HepG2 (cell line): Measurements from ENCODE around the gene VAV2. TPM values are rescaled to one million over a fixed set of nuclear protein-coding genes. Genes with fewer than 3 reads are reported as not detected.

Source experiments
- ATAC-seq: fragments of 200-7000 bp; cut with Tn5 transposase; 3 replicates; pipeline ENCODE4 v1.9.1; 2020; ENCODE audit warnings: mild to moderate bottlenecking, moderate library complexity
- BruUV-seq: library from RNA; stranded (reverse); fragments of 400-500 nt; replicated peaks from 2 replicates; lab custom pipeline; 2021; lab: Mats Ljungman, UMichigan
- CTCF ChIA-PET: fragments of 300-600 bp; formaldehyde crosslinking; extraction: SDS; loops from one replicate; lab custom pipeline; 2021; ENCODE audit warnings: low total read pairs, inconsistent platforms, low intra/inter-chr PET ratio; lab: Yijun Ruan, JAX
- POLR2A ChIA-PET: fragments of 350-600 bp; sonication (Branson Sonifier 250); formaldehyde crosslinking; loops from one replicate; lab custom pipeline; 2020; ENCODE audit warnings: antibody characterized with exemption, inconsistent platforms; lab: Yijun Ruan, JAX
- DNase-seq: peaks from one replicate; pipeline ENCODE4 v3.0.0-alpha.2; 2015; ENCODE audit warnings: low spot score
- FAIRE-seq: peaks from 3 replicates; lab custom pipeline; 2011; peaks lifted over from hg19 to GRCh38; lab: Jason Lieb, UNC
- H2AFZ ChIP-seq: one replicate; pipeline ENCODE4 v1.6.1; 2011; ENCODE audit warnings: low read length, inconsistent platforms
- H3K27ac ChIP-seq: fragments of 300-600 bp; 3 replicates; pipeline ENCODE4 v1.8.0; 2011; ENCODE audit warnings: mixed run types, mild to moderate bottlenecking, mixed read lengths, low read length, inconsistent platforms; ENCODE audit not compliant: insufficient read depth; ENCODE audit errors: extremely low read length
- H3K27me3 ChIP-seq, 2 experiments: fragments of 200-600 bp in 1 of 2; 2 replicates in 1 of 2; 3 replicates in 1 of 2; pipeline versions ENCODE4 v1.6.0 to v1.8.0; 2011; ENCODE audit warnings: low read length in 2 of 2, mild to moderate bottlenecking in 2 of 2, moderate library complexity in 2 of 2, inconsistent platforms in 1 of 2; ENCODE audit not compliant: insufficient read depth in 2 of 2, control insufficient read depth in 1 of 2
- H3K36me3 ChIP-seq, 2 experiments: fragments of 200-600 bp in 1 of 2; replicated peaks in 1 of 2; 2 replicates in 1 of 2; 3 replicates in 1 of 2; pipeline versions ENCODE4 v1.5.1 to v1.8.0; 2011; ENCODE audit warnings: low read length in 2 of 2, inconsistent platforms in 1 of 2; ENCODE audit not compliant: insufficient read depth in 2 of 2, control insufficient read depth in 1 of 2
- H3K4me1 ChIP-seq: 2 replicates; pipeline ENCODE4 v1.5.1; 2012; ENCODE audit warnings: low read length, inconsistent platforms; ENCODE audit not compliant: insufficient read depth
- H3K4me2 ChIP-seq: 2 replicates; pipeline ENCODE4 v1.6.0; 2011; ENCODE audit warnings: low read depth, low read length, inconsistent platforms
- H3K4me3 ChIP-seq, 3 experiments: fragments of 200-600 bp in 1 of 3; sonication (generic), shearing (Covaris generic) in 1 of 3; replicated peaks in 1 of 3; 2 replicates each; pipeline ENCODE4 v1.5.1; 2011 to 2016; ENCODE audit warnings: low read length in 3 of 3, inconsistent platforms in 2 of 3, low read depth in 2 of 3, mild to moderate bottlenecking in 2 of 3, control low read depth in 1 of 3, mixed read lengths in 1 of 3; ENCODE audit not compliant: insufficient read depth in 1 of 3
- H3K79me2 ChIP-seq: one replicate; pipeline ENCODE4 v1.6.1; 2011; ENCODE audit warnings: low read length, inconsistent platforms; ENCODE audit not compliant: insufficient read depth
- H3K9ac ChIP-seq: 2 replicates; pipeline ENCODE4 v1.6.0; 2011; ENCODE audit warnings: mild to moderate bottlenecking, low read depth, low read length, inconsistent platforms; ENCODE audit not compliant: insufficient read depth
- H3K9me3 ChIP-seq: 2 replicates; pipeline ENCODE4 v1.5.1; 2012; ENCODE audit warnings: mild to moderate bottlenecking, low read length
- H4K20me1 ChIP-seq: 2 replicates; pipeline ENCODE4 v1.6.0; 2011; ENCODE audit warnings: inconsistent platforms, mild to moderate bottlenecking, low read length, moderate library complexity; ENCODE audit not compliant: insufficient read depth
- AGO2 ChIP-seq: fragments of 200-400 bp; formaldehyde crosslinking; optimal IDR thresholded peaks from 2 replicates; pipeline ENCODE3; 2017; ENCODE audit warnings: mild to moderate bottlenecking, low read depth, low read length, moderate library complexity
- DPF2 ChIP-seq: sonication (generic); formaldehyde crosslinking; IDR thresholded peaks from 2 replicates; pipeline ENCODE4 v1.4.0; 2020; ENCODE audit warnings: mild to moderate bottlenecking, low read depth, missing genetic modification reagents, borderline replicate concordance
- HNRNPL ChIP-seq: fragments of 200-400 bp; formaldehyde crosslinking; IDR thresholded peaks from 2 replicates; pipeline ENCODE4 v1.6.1; 2017; ENCODE audit warnings: mild to moderate bottlenecking, low read depth, low read length
- MLLT10 ChIP-seq: sonication (generic); formaldehyde crosslinking; IDR thresholded peaks from 2 replicates; pipeline ENCODE4 v1.4.0; 2020; ENCODE audit warnings: missing genetic modification reagents
- ZFP90 ChIP-seq: sonication (generic); formaldehyde crosslinking; IDR thresholded peaks from 2 replicates; pipeline ENCODE4 v1.8.0; 2022; ENCODE audit warnings: missing genetic modification reagents, mild to moderate bottlenecking, inconsistent platforms, borderline replicate concordance
- ZNF34 ChIP-seq: sonication (generic); formaldehyde crosslinking; IDR thresholded peaks from 2 replicates; pipeline ENCODE4 v1.4.0; 2020; ENCODE audit warnings: mild to moderate bottlenecking, missing genetic modification reagents, borderline replicate concordance
- ZNF343 ChIP-seq: sonication (generic); formaldehyde crosslinking; IDR thresholded peaks from 2 replicates; pipeline ENCODE4 v1.4.0; 2020; ENCODE audit warnings: mild to moderate bottlenecking, missing genetic modification reagents
- WGBS: methylation state at CpG from one replicate; pipeline ENCODE4 v1.1.6; 2017; ENCODE audit warnings: low lambda C conversion rate; 5-methylcytosine and 5-hydroxymethylcytosine counted together
- in situ Hi-C: cut with HindIII; loops from 2 replicates; pipeline ENCODE4 v1.10.0; 2017; ENCODE audit warnings: low pct_unique_long_range_greater_than_20kb; ENCODE audit not compliant: extremely low pct_ligation_motif_present
- intact Hi-C: fragments of 100-400 bp; cut with micrococcal nuclease; formaldehyde crosslinking; loops from one replicate; pipeline ENCODE4 v1.10.0; 2022; ENCODE audit not compliant: unreplicated experiment
- polyA plus RNA-seq, 8 experiments: library from polyadenylated mRNA; depleted of rRNA in 3 of 8; stranded (reverse) in 7 of 8; unstranded in 1 of 8; fragments of >200 nt; fragmentation: Illumina TruSeq in 4 of 8; extraction: Trizol in 4 of 8; gene quantifications; 2 replicates each; pipeline versions ENCODE4 v1.2.1 to v1.2.3, GENCODE V29; 2011 to 2016; ENCODE audit warnings: low read depth in 4 of 8, missing spikeins in 1 of 8, mixed read lengths in 1 of 8; ENCODE audit not compliant: insufficient read depth in 1 of 8
- total RNA-seq, 5 experiments: library from RNA; depleted of rRNA; stranded (reverse); fragments of >200 nt; fragmentation: Illumina TruSeq; extraction: Trizol; gene quantifications; 2 replicates each; pipeline ENCODE4 v1.2.3, GENCODE V29; 2016; ENCODE audit warnings: low read depth in 1 of 5
- TF ChIP-seq, protein P1 (sequence below): sonication (generic); formaldehyde crosslinking; IDR thresholded peaks from 2 replicates; pipeline ENCODE4 v1.9.0; 2022; ENCODE audit warnings: missing genetic modification reagents, mild to moderate bottlenecking, borderline replicate concordance
- TF ChIP-seq, protein P2 (sequence below): sonication (generic); formaldehyde crosslinking; conservative IDR thresholded peaks from 2 replicates; pipeline ENCODE4 v1.8.1; 2023; ENCODE audit warnings: missing genetic modification reagents
- TF ChIP-seq, protein P3 (sequence below): sonication (generic); IDR thresholded peaks from 2 replicates; pipeline ENCODE4 v1.6.1; 2016; ENCODE audit warnings: low read depth, borderline replicate concordance

The VAV2 gene
- total and polyA plus RNA-seq, 2 of the 13 experiments (the other 11 are each of a cell fraction or from before 2014, with no cell fraction given): 22.5 to 22.9 TPM

DNA sequence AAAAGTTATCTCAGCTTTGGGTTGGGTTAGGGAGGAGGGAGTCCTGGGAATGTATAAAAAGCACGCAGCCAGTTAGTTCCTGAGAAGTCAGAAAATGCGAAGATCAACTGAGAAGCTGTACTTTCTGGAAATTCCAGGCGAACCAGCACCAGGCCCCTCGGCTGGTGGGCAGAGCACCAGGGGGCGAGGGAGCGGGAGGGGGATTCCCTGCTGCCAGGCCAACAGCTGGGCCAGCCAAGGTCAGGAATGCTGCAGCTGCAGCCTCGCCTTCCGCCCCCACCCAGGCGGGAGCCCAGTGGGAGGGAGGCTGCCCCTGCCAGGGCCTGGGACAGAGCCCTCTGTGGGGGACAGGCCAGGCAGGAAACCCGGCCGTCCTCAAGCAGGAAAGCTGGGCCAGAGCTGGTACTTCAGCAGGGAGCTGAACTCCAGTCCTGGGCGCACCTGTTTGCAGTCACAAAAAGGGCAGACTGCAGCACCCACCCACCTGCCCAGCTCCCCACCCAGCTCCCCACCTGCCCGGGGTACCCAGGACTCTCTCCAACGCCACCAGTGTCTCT, 35.5 kb downstream of the VAV2 start:
- no peak overlapping the region for H3K4me3 ChIP-seq
- in situ Hi-C loops (no loop called here), intact Hi-C loops (no loop called here)
- H3K4me1 ChIP-seq: peaks cover 20% of the 10 kb centered on the region
- CTCF ChIA-PET: no interaction called here
- 94% methylated on average over 7 of the region's 14 CpGs for WGBS
- peaks cover 45% of the 10 kb centered on the region for H4K20me1 ChIP-seq
- H3K27ac ChIP-seq: no peak overlapping the region
- no peak for FAIRE-seq
- H2AFZ ChIP-seq: no peak overlapping the region
- no peak for DNase-seq
- POLR2A ChIA-PET: no interaction called here
- H3K9me3 ChIP-seq: no peaks in the 10 kb centered on the region
- ATAC-seq: no peak
- no peak overlapping the region for H3K9ac ChIP-seq
- H3K79me2 ChIP-seq: peaks cover 76% of the 10 kb centered on the region
- H3K4me2 ChIP-seq: no peak overlapping the region
- H3K36me3 ChIP-seq: peaks cover 4 to 8% of the 10 kb centered on the region in 2 experiments; a peak in 3 of 5 replicates
- no peak for TF ChIP-seq ZNF343 (CRISPR knock-in tag)
- TF ChIP-seq, protein P1, sequence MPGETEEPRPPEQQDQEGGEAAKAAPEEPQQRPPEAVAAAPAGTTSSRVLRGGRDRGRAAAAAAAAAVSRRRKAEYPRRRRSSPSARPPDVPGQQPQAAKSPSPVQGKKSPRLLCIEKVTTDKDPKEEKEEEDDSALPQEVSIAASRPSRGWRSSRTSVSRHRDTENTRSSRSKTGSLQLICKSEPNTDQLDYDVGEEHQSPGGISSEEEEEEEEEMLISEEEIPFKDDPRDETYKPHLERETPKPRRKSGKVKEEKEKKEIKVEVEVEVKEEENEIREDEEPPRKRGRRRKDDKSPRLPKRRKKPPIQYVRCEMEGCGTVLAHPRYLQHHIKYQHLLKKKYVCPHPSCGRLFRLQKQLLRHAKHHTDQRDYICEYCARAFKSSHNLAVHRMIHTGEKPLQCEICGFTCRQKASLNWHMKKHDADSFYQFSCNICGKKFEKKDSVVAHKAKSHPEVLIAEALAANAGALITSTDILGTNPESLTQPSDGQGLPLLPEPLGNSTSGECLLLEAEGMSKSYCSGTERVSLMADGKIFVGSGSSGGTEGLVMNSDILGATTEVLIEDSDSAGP: no peak; the same call in 1 of the 2 replicates
- TF ChIP-seq, protein P2, sequence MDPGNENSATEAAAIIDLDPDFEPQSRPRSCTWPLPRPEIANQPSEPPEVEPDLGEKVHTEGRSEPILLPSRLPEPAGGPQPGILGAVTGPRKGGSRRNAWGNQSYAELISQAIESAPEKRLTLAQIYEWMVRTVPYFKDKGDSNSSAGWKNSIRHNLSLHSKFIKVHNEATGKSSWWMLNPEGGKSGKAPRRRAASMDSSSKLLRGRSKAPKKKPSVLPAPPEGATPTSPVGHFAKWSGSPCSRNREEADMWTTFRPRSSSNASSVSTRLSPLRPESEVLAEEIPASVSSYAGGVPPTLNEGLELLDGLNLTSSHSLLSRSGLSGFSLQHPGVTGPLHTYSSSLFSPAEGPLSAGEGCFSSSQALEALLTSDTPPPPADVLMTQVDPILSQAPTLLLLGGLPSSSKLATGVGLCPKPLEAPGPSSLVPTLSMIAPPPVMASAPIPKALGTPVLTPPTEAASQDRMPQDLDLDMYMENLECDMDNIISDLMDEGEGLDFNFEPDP (CRISPR knock-in tag): no peak
- TF ChIP-seq ZFP90 (CRISPR knock-in tag): no peak
- TF ChIP-seq ZNF34: no peak
- TF ChIP-seq, protein P3, sequence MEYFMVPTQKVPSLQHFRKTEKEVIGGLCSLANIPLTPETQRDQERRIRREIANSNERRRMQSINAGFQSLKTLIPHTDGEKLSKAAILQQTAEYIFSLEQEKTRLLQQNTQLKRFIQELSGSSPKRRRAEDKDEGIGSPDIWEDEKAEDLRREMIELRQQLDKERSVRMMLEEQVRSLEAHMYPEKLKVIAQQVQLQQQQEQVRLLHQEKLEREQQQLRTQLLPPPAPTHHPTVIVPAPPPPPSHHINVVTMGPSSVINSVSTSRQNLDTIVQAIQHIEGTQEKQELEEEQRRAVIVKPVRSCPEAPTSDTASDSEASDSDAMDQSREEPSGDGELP: peak; percentile 15; the same call in 1 of the 2 replicates
- peak; percentile 58; the same call in 1 of the 2 replicates for TF ChIP-seq HNRNPL
- TF ChIP-seq AGO2: peak; percentile 34
- no peak for TF ChIP-seq DPF2 (CRISPR knock-in tag)
- no peak for TF ChIP-seq MLLT10 (CRISPR knock-in tag)
- no peaks in the 10 kb centered on the region for H3K27me3 ChIP-seq
- BruUV-seq: no TSS peak
